HEK293 (cell line): ENCODE measurements around the gene ACHE.

Experiments used
- HOXD13 ChIP-seq: sonication (generic); formaldehyde crosslinking; IDR thresholded peaks from 2 replicates; pipeline ENCODE4 v1.8.0; 2022; ENCODE audit warnings: missing genetic modification reagents, borderline replicate concordance
- SCRT1 ChIP-seq: fragments of 450-650 bp; formaldehyde crosslinking; IDR thresholded peaks from 2 replicates; pipeline ENCODE4 v1.5.1; 2016; ENCODE audit warnings: missing biosample characterization, missing genetic modification characterization, borderline replicate concordance
- ZBTB21 ChIP-seq: fragments of 450-650 bp; formaldehyde crosslinking; IDR thresholded peaks from 2 replicates; pipeline ENCODE4 v1.5.1; 2017; ENCODE audit warnings: missing biosample characterization, missing genetic modification characterization
- ZNF114 ChIP-seq: fragments of 450-650 bp; formaldehyde crosslinking; IDR thresholded peaks from 2 replicates; pipeline ENCODE4 v1.5.0; 2017; ENCODE audit warnings: missing biosample characterization, missing genetic modification characterization
- ZNF157 ChIP-seq: fragments of 450-650 bp; formaldehyde crosslinking; IDR thresholded peaks from 2 replicates; pipeline ENCODE4 v1.5.1; 2016; ENCODE audit warnings: missing biosample characterization, missing genetic modification characterization
- ZNF2 ChIP-seq: fragments of 450-650 bp; formaldehyde crosslinking; IDR thresholded peaks from 2 replicates; pipeline ENCODE4 v1.5.1; 2016; ENCODE audit warnings: missing biosample characterization, missing genetic modification characterization
- ZNF23 ChIP-seq: fragments of 450-650 bp; formaldehyde crosslinking; IDR thresholded peaks from 2 replicates; pipeline ENCODE4 v1.5.1; 2016; ENCODE audit warnings: missing biosample characterization, missing genetic modification characterization, borderline replicate concordance
- ZNF248 ChIP-seq: fragments of 450-650 bp; formaldehyde crosslinking; IDR thresholded peaks from 2 replicates; pipeline ENCODE4 v1.5.1; 2017; ENCODE audit warnings: missing biosample characterization, missing genetic modification characterization
- ZNF366 ChIP-seq: fragments of 450-650 bp; formaldehyde crosslinking; conservative IDR thresholded peaks from 2 replicates; pipeline ENCODE4 v1.5.1; 2016; ENCODE audit warnings: missing biosample characterization, missing genetic modification characterization
- ZNF391 ChIP-seq: fragments of 450-650 bp; formaldehyde crosslinking; IDR thresholded peaks from 2 replicates; pipeline ENCODE4 v1.5.1; 2016; ENCODE audit warnings: low read depth, missing biosample characterization, missing genetic modification characterization, borderline replicate concordance
- ZNF404 ChIP-seq: fragments of 450-650 bp; formaldehyde crosslinking; IDR thresholded peaks from 2 replicates; pipeline ENCODE4 v1.5.1; 2017; ENCODE audit warnings: missing biosample characterization, missing genetic modification characterization
- ZNF423 ChIP-seq: fragments of 450-650 bp; formaldehyde crosslinking; IDR thresholded peaks from 2 replicates; pipeline ENCODE4 v1.5.1; 2016; ENCODE audit warnings: missing biosample characterization, missing genetic modification characterization
- ZNF48 ChIP-seq: fragments of 450-650 bp; formaldehyde crosslinking; IDR thresholded peaks from 2 replicates; pipeline ENCODE4 v1.5.1; 2016; ENCODE audit warnings: missing biosample characterization, missing genetic modification characterization
- ZNF501 ChIP-seq: fragments of 450-650 bp; formaldehyde crosslinking; IDR thresholded peaks from 2 replicates; pipeline ENCODE4 v1.5.1; 2016; ENCODE audit warnings: missing biosample characterization, missing genetic modification characterization
- ZNF521 ChIP-seq: fragments of 450-650 bp; formaldehyde crosslinking; IDR thresholded peaks from 2 replicates; pipeline ENCODE4 v1.5.1; 2017; ENCODE audit warnings: missing biosample characterization, mild to moderate bottlenecking, missing genetic modification characterization
- ZNF585B ChIP-seq: fragments of 450-650 bp; formaldehyde crosslinking; IDR thresholded peaks from 2 replicates; pipeline ENCODE4 v1.5.1; 2016; ENCODE audit warnings: missing biosample characterization, missing genetic modification characterization
- ZNF747 ChIP-seq: fragments of 450-650 bp; formaldehyde crosslinking; IDR thresholded peaks from 2 replicates; pipeline ENCODE4 v1.5.1; 2016; ENCODE audit warnings: missing biosample characterization, missing genetic modification characterization
- ZNF776 ChIP-seq: fragments of 450-650 bp; formaldehyde crosslinking; IDR thresholded peaks from 2 replicates; pipeline ENCODE4 v1.5.0; 2017; ENCODE audit warnings: missing biosample characterization, missing genetic modification characterization, borderline replicate concordance
- ZNF777 ChIP-seq: fragments of 450-650 bp; formaldehyde crosslinking; IDR thresholded peaks from 2 replicates; pipeline ENCODE4 v1.5.1; 2017; ENCODE audit warnings: missing biosample characterization, missing genetic modification characterization, borderline replicate concordance
- TF ChIP-seq, protein P1 (sequence below): fragments of 450-650 bp; formaldehyde crosslinking; conservative IDR thresholded peaks from 2 replicates; pipeline ENCODE4 v1.5.1; 2016; ENCODE audit warnings: low read depth, missing biosample characterization, missing genetic modification characterization
- TF ChIP-seq, protein P2 (sequence below): fragments of 450-650 bp; formaldehyde crosslinking; conservative IDR thresholded peaks from 2 replicates; pipeline ENCODE4 v1.5.1; 2016; ENCODE audit warnings: low read depth, missing biosample characterization, missing genetic modification characterization
- TF ChIP-seq, protein P3 (sequence below): fragments of 450-650 bp; IDR thresholded peaks from 2 replicates; pipeline ENCODE4 v1.5.1; 2018; ENCODE audit warnings: missing biosample characterization, missing genetic modification characterization
- TF ChIP-seq, protein P4 (sequence below): fragments of 450-650 bp; formaldehyde crosslinking; optimal IDR thresholded peaks from 2 replicates; pipeline ENCODE3; 2016; ENCODE audit warnings: missing biosample characterization, mild to moderate bottlenecking, missing genetic modification characterization
- TF ChIP-seq, protein P5 (sequence below): fragments of 450-650 bp; formaldehyde crosslinking; IDR thresholded peaks from 2 replicates; pipeline ENCODE4 v1.5.1; 2016; ENCODE audit warnings: missing biosample characterization, missing genetic modification characterization
- TF ChIP-seq, protein P6 (sequence below): fragments of 450-650 bp; formaldehyde crosslinking; IDR thresholded peaks from 2 replicates; pipeline ENCODE4 v1.5.1; 2016; ENCODE audit warnings: missing biosample characterization, missing genetic modification characterization

The ACHE gene

DNA sequence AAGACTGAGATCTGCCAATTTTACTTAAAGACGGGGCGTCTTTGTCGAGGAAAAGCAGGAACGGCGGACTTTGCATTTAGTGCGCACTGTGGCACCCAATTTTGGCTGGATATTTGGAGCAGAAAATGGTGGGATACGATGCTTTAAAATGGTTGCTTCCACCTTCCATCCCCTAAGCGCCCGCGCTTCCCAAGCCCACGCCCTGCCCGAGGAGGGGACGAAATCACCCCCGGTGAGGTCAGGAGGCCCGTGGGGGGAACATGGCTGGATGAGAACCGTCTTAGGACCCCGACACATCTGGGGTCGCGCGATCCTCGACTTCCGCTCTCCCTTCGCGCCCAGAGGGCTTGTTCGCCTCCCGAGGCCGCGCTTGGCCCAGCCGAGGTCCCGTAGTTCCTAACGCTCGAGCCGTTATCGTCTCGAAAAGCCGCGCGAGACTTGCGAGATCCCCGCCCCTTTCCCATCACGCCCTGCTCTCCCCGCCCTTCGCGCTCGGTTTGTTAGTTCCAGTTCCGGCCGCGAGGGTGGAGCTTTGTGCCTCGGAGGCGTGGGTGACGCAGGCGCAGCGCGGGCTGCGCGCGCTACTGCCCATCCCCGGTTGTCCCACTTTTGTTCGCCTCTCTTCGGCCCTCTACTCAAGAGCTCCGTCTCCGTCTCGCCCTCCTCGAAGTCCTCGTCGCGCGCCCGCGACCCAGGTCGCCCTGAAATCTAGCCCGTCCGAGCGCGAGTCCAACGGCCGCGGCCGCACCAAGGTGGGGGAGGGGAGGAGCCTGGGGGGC lies 20.9 kb downstream of the ACHE start, which contains the start of gene SRRT (continued):
- TF ChIP-seq, protein P1, sequence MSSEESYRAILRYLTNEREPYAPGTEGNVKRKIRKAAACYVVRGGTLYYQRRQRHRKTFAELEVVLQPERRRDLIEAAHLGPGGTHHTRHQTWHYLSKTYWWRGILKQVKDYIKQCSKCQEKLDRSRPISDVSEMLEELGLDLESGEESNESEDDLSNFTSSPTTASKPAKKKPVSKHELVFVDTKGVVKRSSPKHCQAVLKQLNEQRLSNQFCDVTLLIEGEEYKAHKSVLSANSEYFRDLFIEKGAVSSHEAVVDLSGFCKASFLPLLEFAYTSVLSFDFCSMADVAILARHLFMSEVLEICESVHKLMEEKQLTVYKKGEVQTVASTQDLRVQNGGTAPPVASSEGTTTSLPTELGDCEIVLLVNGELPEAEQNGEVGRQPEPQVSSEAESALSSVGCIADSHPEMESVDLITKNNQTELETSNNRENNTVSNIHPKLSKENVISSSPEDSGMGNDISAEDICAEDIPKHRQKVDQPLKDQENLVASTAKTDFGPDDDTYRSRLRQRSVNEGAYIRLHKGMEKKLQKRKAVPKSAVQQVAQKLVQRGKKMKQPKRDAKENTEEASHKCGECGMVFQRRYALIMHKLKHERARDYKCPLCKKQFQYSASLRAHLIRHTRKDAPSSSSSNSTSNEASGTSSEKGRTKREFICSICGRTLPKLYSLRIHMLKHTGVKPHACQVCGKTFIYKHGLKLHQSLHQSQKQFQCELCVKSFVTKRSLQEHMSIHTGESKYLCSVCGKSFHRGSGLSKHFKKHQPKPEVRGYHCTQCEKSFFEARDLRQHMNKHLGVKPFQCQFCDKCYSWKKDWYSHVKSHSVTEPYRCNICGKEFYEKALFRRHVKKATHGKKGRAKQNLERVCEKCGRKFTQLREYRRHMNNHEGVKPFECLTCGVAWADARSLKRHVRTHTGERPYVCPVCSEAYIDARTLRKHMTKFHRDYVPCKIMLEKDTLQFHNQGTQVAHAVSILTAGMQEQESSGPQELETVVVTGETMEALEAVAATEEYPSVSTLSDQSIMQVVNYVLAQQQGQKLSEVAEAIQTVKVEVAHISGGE (tag by site-specific recombination), result peak; percentile 91
- peak; percentile 94; the same call in 1 of the 2 replicates for TF ChIP-seq ZNF501 (tag by site-specific recombination)
- TF ChIP-seq ZNF23 (tag by site-specific recombination), result no peak
- TF ChIP-seq ZNF391 (tag by site-specific recombination), result no peak; the same call in 1 of the 2 replicates
- TF ChIP-seq, protein P2, sequence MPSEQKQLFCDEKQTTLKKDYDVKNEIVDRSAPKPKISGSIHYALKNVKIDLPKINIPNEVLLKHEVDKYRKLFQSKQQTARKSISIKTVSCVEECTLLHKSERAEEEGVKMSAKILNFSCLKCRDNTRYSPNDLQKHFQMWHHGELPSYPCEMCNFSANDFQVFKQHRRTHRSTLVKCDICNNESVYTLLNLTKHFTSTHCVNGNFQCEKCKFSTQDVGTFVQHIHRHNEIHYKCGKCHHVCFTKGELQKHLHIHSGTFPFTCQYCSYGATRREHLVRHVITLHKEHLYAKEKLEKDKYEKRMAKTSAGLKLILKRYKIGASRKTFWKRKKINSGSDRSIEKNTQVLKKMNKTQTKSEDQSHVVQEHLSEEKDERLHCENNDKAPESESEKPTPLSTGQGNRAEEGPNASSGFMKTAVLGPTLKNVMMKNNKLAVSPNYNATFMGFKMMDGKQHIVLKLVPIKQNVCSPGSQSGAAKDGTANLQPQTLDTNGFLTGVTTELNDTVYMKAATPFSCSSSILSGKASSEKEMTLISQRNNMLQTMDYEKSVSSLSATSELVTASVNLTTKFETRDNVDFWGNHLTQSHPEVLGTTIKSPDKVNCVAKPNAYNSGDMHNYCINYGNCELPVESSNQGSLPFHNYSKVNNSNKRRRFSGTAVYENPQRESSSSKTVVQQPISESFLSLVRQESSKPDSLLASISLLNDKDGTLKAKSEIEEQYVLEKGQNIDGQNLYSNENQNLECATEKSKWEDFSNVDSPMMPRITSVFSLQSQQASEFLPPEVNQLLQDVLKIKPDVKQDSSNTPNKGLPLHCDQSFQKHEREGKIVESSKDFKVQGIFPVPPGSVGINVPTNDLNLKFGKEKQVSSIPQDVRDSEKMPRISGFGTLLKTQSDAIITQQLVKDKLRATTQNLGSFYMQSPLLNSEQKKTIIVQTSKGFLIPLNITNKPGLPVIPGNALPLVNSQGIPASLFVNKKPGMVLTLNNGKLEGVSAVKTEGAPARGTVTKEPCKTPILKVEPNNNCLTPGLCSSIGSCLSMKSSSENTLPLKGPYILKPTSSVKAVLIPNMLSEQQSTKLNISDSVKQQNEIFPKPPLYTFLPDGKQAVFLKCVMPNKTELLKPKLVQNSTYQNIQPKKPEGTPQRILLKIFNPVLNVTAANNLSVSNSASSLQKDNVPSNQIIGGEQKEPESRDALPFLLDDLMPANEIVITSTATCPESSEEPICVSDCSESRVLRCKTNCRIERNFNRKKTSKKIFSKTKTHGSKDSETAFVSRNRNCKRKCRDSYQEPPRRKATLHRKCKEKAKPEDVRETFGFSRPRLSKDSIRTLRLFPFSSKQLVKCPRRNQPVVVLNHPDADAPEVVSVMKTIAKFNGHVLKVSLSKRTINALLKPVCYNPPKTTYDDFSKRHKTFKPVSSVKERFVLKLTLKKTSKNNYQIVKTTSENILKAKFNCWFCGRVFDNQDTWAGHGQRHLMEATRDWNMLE (tag by site-specific recombination), result peak; percentile 64; the same call in 1 of the 2 replicates
- TF ChIP-seq ZNF521, result no peak
- TF ChIP-seq ZNF248 (tag by site-specific recombination), result no peak
- no peak for TF ChIP-seq ZNF404
- no peak for TF ChIP-seq ZNF114
- TF ChIP-seq ZNF776, result no peak
- no peak for TF ChIP-seq ZNF747 (tag by site-specific recombination)
- TF ChIP-seq ZBTB21, result 0 out of 2 replicates have a peak, but pooled peaks have one; percentile 3
- no peak for TF ChIP-seq HOXD13 (CRISPR knock-in tag)
- TF ChIP-seq, protein P3, sequence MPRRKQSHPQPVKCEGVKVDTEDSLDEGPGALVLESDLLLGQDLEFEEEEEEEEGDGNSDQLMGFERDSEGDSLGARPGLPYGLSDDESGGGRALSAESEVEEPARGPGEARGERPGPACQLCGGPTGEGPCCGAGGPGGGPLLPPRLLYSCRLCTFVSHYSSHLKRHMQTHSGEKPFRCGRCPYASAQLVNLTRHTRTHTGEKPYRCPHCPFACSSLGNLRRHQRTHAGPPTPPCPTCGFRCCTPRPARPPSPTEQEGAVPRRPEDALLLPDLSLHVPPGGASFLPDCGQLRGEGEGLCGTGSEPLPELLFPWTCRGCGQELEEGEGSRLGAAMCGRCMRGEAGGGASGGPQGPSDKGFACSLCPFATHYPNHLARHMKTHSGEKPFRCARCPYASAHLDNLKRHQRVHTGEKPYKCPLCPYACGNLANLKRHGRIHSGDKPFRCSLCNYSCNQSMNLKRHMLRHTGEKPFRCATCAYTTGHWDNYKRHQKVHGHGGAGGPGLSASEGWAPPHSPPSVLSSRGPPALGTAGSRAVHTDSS, result 0 out of 2 replicates have a peak, but pooled peaks have one; percentile 12
- no peak for TF ChIP-seq ZNF777 (tag by site-specific recombination)
- TF ChIP-seq ZNF585B, result no peak
- TF ChIP-seq ZNF423 (tag by site-specific recombination), result no peak
- no peak for TF ChIP-seq ZNF48 (tag by site-specific recombination)
- TF ChIP-seq, protein P4, sequence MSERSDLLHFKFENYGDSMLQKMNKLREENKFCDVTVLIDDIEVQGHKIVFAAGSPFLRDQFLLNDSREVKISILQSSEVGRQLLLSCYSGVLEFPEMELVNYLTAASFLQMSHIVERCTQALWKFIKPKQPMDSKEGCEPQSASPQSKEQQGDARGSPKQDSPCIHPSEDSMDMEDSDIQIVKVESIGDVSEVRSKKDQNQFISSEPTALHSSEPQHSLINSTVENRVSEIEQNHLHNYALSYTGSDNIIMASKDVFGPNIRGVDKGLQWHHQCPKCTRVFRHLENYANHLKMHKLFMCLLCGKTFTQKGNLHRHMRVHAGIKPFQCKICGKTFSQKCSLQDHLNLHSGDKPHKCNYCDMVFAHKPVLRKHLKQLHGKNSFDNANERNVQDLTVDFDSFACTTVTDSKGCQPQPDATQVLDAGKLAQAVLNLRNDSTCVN, result peak; percentile 98
- TF ChIP-seq, protein P5, sequence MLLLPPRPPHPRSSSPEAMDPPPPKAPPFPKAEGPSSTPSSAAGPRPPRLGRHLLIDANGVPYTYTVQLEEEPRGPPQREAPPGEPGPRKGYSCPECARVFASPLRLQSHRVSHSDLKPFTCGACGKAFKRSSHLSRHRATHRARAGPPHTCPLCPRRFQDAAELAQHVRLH (tag by site-specific recombination), result 0 out of 2 replicates have a peak, but pooled peaks have one; percentile 55
- TF ChIP-seq, protein P6, sequence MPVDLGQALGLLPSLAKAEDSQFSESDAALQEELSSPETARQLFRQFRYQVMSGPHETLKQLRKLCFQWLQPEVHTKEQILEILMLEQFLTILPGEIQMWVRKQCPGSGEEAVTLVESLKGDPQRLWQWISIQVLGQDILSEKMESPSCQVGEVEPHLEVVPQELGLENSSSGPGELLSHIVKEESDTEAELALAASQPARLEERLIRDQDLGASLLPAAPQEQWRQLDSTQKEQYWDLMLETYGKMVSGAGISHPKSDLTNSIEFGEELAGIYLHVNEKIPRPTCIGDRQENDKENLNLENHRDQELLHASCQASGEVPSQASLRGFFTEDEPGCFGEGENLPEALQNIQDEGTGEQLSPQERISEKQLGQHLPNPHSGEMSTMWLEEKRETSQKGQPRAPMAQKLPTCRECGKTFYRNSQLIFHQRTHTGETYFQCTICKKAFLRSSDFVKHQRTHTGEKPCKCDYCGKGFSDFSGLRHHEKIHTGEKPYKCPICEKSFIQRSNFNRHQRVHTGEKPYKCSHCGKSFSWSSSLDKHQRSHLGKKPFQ (tag by site-specific recombination), result no peak
- peak; percentile 88; the same call in 1 of the 2 replicates for TF ChIP-seq ZNF2 (tag by site-specific recombination)
- no peak for TF ChIP-seq ZNF366 (tag by site-specific recombination)
- no peak for TF ChIP-seq SCRT1 (tag by site-specific recombination)
- no peak for TF ChIP-seq ZNF157 (tag by site-specific recombination)
